H54 (cell line): ENCODE measurements around the gene NKD1.
A peak's percentile ranks its signal among the peaks of the same experiment; 100 is the strongest.
"Not testable (repeated sequence)": the region's sequence is repeated elsewhere in the genome, so short reads cannot be mapped to it uniquely, and the experiment has no call there.

Source experiments
- DNase-seq: peaks from one replicate; pipeline ENCODE4 v3.0.0; 2011; ENCODE audit warnings: low spot score, mixed read lengths; ENCODE audit not compliant: insufficient read length
- FAIRE-seq: peaks from 3 replicates; lab custom pipeline; 2011; peaks lifted over from hg19 to GRCh38; lab: Jason Lieb, UNC
- POLR2A ChIP-seq: IDR thresholded peaks from 2 replicates; pipeline ENCODE4 v1.6.1; 2011; ENCODE audit warnings: low read depth, mild to moderate bottlenecking, low read length

NKD1 gene, protein sequence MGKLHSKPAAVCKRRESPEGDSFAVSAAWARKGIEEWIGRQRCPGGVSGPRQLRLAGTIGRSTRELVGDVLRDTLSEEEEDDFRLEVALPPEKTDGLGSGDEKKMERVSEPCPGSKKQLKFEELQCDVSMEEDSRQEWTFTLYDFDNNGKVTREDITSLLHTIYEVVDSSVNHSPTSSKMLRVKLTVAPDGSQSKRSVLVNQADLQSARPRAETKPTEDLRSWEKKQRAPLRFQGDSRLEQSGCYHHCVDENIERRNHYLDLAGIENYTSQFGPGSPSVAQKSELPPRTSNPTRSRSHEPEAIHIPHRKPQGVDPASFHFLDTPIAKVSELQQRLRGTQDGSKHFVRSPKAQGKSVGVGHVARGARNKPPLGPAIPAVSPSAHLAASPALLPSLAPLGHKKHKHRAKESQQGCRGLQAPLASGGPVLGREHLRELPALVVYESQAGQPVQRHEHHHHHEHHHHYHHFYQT

DNA sequence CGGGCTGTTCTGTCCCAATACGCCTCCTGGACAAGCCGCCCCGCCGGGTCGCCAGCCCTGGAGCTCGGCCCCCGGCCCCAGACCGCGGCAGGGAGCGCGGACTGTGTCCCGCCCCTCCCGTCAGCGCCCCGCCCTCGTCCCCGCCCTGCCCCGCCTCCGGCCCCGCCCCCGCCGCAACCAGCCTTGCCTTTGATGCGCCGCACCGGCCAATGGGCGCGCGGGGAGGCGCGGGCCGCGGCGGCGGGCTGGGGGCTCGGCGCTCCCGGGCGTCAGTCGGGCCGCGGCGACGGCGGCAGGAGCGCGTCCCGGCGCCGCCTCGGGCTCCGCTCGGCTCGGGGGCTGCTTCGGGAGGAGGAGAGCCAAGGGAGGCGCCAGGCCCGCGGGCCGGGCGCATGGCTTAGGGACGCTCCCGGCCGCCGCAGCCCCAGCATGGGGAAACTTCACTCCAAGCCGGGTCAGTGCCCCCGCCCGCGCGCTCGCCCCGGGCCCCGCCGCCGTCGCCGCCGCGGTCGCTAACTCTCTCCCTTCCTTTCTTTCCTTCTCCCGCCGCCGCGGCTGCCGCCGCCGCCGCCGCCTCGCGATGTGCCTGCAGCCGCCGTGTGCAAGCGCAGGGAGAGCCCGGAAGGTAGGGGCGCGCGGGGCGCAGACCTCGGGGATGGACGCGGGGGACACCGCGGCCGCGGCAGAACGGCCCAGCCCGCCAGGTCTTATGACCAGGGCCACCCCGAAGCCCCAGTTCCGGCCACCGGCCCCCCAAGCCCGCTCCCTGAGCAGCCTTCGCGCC, at the start of gene NKD1:
NKD1 (plus strand) TSS at position 272 of the 784 bp plus-strand sequence; CDS start at position 430, 158 bp downstream.
- FAIRE-seq (no peak), DNase-seq (peak; percentile 48)

GRCh38 chr16:50498431-50499155, 49.6 kb upstream of the NKD1 start:
- TF ChIP-seq POLR2A, result no peak
- DNase-seq (no peak), FAIRE-seq (no peak)

More for the DNA sequence above, at the start of gene NKD1:
- TF ChIP-seq POLR2A, result peak; percentile 44; the same call in 1 of the 2 replicates

- no peak for DNase-seq
- TF ChIP-seq POLR2A, result no peak
- FAIRE-seq, result no peak
These were observed 48.9 kb upstream of the NKD1 start for GRCh38 chr16:50499254-50499653.

GRCh38 chr16:50500171-50500874, 47.9 kb upstream of the NKD1 start:
- no peak for DNase-seq
- FAIRE-seq, result no peak
- no peak for TF ChIP-seq POLR2A

DNA sequence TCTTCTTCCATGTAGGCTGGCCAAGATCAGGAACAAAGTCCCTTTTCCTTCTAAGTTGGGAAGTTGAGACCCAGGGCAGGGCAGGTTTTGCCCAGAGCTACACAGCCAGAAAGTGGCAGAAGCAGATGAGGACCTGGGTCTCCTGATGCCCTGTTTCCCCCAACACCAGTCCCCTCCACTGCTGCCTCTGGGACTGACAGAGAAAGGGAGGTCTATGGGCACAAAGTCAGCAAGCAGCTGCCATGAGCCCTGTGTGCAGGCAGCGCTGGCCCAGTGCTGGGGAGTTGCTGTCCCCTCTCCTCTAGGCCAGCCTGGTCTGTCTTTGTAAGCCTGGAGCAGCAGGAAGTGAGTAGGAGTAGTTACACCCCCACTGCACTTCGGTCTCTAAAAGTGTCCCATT, 46.9 kb upstream of the NKD1 start:
- FAIRE-seq, result no peak
- no peak for DNase-seq
- no peak for TF ChIP-seq POLR2A

DNA sequence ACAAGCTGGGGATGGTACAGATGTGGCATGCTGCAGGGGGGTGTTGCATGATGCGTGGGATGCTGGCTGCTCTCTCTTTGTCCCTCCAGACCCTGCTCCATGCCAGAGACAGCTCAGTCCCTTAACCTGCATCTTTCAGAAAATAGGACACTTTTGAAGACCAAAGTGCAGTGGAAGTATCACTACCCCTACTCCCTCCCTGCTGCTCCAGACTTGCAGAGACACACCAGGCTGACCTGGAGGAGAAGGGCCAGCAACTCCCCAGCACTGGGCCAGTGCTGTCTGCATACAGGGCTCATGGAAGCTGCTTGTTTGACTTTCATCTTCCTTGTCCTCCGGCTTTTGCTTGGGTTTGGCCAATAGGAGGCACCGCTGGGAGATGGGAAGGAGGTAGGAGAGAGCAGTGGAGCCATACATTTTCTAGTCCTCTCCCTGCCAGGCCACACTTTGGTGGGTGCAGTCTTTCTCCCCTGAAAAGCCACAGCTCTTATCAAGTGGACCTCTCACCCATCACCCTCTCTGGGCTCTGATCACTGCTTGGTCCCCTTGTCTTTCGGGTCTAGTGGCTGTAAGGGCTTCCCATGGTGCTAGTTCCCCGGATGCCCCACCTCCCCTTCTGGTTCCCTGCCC, 46.1 kb upstream of the NKD1 start:
- no peak for FAIRE-seq
- no peak for DNase-seq
- TF ChIP-seq POLR2A, result no peak

DNA sequence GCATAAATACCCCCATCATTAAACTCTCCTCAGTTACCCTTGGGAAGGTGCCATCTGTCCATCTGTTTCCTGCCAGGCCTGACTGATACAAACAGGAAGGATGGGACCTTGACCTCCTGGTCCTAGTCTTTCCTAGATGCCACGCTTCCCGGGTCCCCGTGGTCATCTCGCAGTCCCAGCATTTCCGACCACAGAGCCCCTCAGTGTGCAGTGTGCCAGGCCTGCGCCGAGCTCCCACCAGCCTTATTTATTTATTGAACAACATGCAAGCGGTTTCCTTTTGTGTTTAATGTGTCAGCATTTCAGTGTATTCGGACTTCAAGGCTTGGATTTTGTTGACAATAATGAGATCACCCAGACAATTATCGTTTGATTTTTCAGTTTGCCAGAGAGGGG, 45.6 kb upstream of the NKD1 start:
- no peak for FAIRE-seq
- no peak for TF ChIP-seq POLR2A
- no peak for DNase-seq

- not testable (repeated sequence) for FAIRE-seq, DNase-seq
These were observed 44.2 kb upstream of the NKD1 start for GRCh38 chr16:50503868-50504531.

DNA sequence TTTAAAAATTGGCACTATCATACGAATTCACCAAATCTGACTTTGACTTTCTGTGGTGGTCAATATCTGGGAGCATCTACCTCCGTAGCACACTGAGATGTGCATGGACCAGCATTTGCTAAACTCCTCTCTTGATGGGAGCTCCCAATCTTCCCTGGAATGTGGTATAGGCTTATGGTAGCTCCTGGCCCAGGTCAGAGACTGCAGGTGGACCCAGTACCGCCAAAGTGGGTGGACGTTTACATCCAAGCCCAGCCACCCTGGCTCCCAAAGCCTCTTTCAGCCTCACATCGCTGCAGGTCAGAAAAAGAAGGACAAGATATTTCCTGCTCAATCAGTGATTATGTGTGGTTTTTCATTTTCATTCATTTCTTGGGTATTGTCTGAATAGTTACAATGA, 43.1 kb upstream of the NKD1 start:
- no peak for FAIRE-seq
- no peak for TF ChIP-seq POLR2A

GRCh38 chr16:50505714-50506542, 42.3 kb upstream of the NKD1 start:
- TF ChIP-seq POLR2A, result no peak
- FAIRE-seq, result no peak
- DNase-seq, result no peak

More for the DNA sequence above, 43.1 kb upstream of the NKD1 start:
- DNase-seq, result no peak

GRCh38 chr16:50506543-50506937, 41.7 kb upstream of the NKD1 start:
- DNase-seq, result no peak
- FAIRE-seq, result no peak
- TF ChIP-seq POLR2A, result no peak
